Raji (cell line): ENCODE measurements around the gene TRIM17.

Experiments used
- POLR2A ChIP-seq: IDR thresholded peaks from 2 replicates; pipeline ENCODE4 v1.6.1; 2011; ENCODE audit warnings: low read depth, low read length, control low read depth; ENCODE audit not compliant: insufficient read depth

TRIM17 gene

GRCh38 chr1:228428412-228428811, 11.8 kb upstream of the TRIM17 start:
- no peak for TF ChIP-seq POLR2A

- no peak for TF ChIP-seq POLR2A
These were observed 10.0 kb upstream of the TRIM17 start for GRCh38 chr1:228426518-228427175.

GRCh38 chr1:228424685-228425660, 8.3 kb upstream of the TRIM17 start:
- no peak for TF ChIP-seq POLR2A

GRCh38 chr1:228423404-228424053, 6.9 kb upstream of the TRIM17 start:
- TF ChIP-seq POLR2A = no peak

GRCh38 chr1:228420968-228421826, 4.5 kb upstream of the TRIM17 start:
- no peak for TF ChIP-seq POLR2A

GRCh38 chr1:228417483-228418203, 982 bp upstream of the TRIM17 start:
- TF ChIP-seq POLR2A = no peak

- TF ChIP-seq POLR2A = no peak
These were observed 400 bp upstream of the TRIM17 start for GRCh38 chr1:228417061-228417460.

- no peak for TF ChIP-seq POLR2A
These were observed 826 bp downstream of the TRIM17 start for GRCh38 chr1:228415853-228416216.

GRCh38 chr1:228415221-228415620, 1.4 kb downstream of the TRIM17 start:
- TF ChIP-seq POLR2A = no peak

- TF ChIP-seq POLR2A = no peak
These were observed 2.0 kb downstream of the TRIM17 start for GRCh38 chr1:228414511-228415211.

- TF ChIP-seq POLR2A = no peak
These were observed 3.2 kb downstream of the TRIM17 start for GRCh38 chr1:228413241-228414010.

- TF ChIP-seq POLR2A = no peak
These were observed 4.9 kb downstream of the TRIM17 start for GRCh38 chr1:228411548-228412430.
